ENCODE data around the gene PITPNC1. TPM values are rescaled to one million over a fixed set of nuclear protein-coding genes. Genes with fewer than 3 reads are reported as not detected.

The PITPNC1 gene
- total RNA-seq, 1 experiment from 2014 or later: 20.8 TPM

DNA sequence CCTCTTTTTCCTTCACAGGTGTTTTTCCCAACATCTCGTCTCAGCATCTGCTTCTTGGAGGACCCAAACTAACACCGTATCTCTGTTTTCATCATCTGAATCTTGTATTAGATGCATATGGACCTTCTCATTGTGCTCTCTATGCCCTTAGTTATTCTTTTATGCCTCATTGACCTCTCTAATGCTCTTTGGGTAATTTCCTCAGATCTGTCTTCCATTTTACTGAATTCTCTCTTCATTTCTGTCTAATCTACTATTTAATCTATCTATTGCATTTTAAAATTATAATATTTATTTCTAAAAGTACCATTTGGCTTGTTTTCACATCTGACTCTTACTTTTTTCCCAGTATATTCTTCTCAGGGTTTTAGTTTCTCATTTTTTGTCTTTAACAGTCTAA is 81.1 kb downstream of the PITPNC1 start:
- TF ChIP-seq, protein P1, sequence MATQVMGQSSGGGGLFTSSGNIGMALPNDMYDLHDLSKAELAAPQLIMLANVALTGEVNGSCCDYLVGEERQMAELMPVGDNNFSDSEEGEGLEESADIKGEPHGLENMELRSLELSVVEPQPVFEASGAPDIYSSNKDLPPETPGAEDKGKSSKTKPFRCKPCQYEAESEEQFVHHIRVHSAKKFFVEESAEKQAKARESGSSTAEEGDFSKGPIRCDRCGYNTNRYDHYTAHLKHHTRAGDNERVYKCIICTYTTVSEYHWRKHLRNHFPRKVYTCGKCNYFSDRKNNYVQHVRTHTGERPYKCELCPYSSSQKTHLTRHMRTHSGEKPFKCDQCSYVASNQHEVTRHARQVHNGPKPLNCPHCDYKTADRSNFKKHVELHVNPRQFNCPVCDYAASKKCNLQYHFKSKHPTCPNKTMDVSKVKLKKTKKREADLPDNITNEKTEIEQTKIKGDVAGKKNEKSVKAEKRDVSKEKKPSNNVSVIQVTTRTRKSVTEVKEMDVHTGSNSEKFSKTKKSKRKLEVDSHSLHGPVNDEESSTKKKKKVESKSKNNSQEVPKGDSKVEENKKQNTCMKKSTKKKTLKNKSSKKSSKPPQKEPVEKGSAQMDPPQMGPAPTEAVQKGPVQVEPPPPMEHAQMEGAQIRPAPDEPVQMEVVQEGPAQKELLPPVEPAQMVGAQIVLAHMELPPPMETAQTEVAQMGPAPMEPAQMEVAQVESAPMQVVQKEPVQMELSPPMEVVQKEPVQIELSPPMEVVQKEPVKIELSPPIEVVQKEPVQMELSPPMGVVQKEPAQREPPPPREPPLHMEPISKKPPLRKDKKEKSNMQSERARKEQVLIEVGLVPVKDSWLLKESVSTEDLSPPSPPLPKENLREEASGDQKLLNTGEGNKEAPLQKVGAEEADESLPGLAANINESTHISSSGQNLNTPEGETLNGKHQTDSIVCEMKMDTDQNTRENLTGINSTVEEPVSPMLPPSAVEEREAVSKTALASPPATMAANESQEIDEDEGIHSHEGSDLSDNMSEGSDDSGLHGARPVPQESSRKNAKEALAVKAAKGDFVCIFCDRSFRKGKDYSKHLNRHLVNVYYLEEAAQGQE (IDR thresholded peaks at IDR 0.05; ENCODE audit: insufficient read depth in 1 of 2, low read depth in 2 of 2, low read length in 1 of 2): no peak
- TF ChIP-seq, protein P2, sequence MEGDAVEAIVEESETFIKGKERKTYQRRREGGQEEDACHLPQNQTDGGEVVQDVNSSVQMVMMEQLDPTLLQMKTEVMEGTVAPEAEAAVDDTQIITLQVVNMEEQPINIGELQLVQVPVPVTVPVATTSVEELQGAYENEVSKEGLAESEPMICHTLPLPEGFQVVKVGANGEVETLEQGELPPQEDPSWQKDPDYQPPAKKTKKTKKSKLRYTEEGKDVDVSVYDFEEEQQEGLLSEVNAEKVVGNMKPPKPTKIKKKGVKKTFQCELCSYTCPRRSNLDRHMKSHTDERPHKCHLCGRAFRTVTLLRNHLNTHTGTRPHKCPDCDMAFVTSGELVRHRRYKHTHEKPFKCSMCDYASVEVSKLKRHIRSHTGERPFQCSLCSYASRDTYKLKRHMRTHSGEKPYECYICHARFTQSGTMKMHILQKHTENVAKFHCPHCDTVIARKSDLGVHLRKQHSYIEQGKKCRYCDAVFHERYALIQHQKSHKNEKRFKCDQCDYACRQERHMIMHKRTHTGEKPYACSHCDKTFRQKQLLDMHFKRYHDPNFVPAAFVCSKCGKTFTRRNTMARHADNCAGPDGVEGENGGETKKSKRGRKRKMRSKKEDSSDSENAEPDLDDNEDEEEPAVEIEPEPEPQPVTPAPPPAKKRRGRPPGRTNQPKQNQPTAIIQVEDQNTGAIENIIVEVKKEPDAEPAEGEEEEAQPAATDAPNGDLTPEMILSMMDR (IDR thresholded peaks at IDR 0.05): no peak
- no peak for TF ChIP-seq TCF7L2 (IDR thresholded peaks at IDR 0.05; ENCODE audit: low read depth, low read length)
- TF ChIP-seq POLR2AphosphoS5 (IDR thresholded peaks at IDR 0.05; ENCODE audit: low read depth, low read length): no peak
- ChIA-PET POLR2A (no interaction called here), CTCF (no interaction called here)
- no peak overlapping the region for H3K27ac ChIP-seq (ENCODE audit: low read length)
- in situ Hi-C loops (cut with HindIII; ENCODE audit: low pct_unique_long_range_greater_than_20kb, low sequenced_read_pairs) (no loop called here), intact Hi-C loops (cut with micrococcal nuclease; ENCODE audit: unreplicated experiment) (no loop called here)
- no TSS peak for BruUV-seq (replicated peaks)
- DNase-seq (ENCODE audit: low read depth, low spot score) (no peak), ATAC-seq (no peak)
- no peaks in the 10 kb centered on the region for H3K4me1 ChIP-seq (ENCODE audit: control insufficient read depth, insufficient read depth, low read length)
- H3K9me3 ChIP-seq (ENCODE audit: control insufficient read depth, insufficient read depth, low read depth, low read length): peaks cover 8% of the 10 kb centered on the region; the same call in 1 of the 2 replicates
- no peaks in the 10 kb centered on the region for H3K36me3 ChIP-seq (ENCODE audit: control insufficient read depth, insufficient read depth, low read length)
- no peak overlapping the region for H3K4me3 ChIP-seq (ENCODE audit: low read depth in 2 of 2, low read length in 2 of 2)
- H3K27me3 ChIP-seq (ENCODE audit: control insufficient read depth, insufficient read depth, low read length): no peaks in the 10 kb centered on the region

DNA sequence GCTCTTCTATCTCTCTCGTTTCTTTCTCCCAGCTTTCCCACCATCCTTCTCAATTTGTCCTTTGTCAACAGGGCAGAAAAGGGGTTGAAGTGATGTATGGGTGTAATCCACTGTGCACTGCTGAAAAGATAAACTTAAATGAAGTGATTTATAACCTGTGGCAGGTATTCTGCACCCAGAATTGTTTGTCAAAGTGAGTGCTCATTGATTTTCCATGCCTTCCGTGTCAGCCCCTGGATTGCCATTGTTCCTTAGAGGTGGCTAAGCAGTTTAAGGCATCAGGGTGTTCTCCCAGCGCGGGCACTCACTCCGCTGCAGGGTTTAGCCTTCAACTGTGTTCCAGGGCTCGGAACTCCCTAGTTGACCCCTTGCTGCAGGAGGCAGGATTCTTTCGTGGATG is 82.9 kb downstream of the PITPNC1 start:
- TF ChIP-seq TCF7L2 (IDR thresholded peaks at IDR 0.05; ENCODE audit: low read depth, low read length) (no peak), POLR2AphosphoS5 (IDR thresholded peaks at IDR 0.05; ENCODE audit: low read depth, low read length) (no peak), SIN3A (IDR thresholded peaks at IDR 0.05; ENCODE audit: borderline replicate concordance, insufficient read depth, low read depth, low read length) (no peak)
- TF ChIP-seq, protein P2 (IDR thresholded peaks at IDR 0.05): no peak
- TF ChIP-seq, protein P1 (IDR thresholded peaks at IDR 0.05; ENCODE audit: insufficient read depth in 1 of 2, low read depth in 2 of 2, low read length in 1 of 2): no peak
- H3K36me3 ChIP-seq (ENCODE audit: control insufficient read depth, insufficient read depth, low read length): no peaks in the 10 kb centered on the region
- ChIA-PET CTCF (no interaction called here), POLR2A (no interaction called here)
- peaks cover 8% of the 10 kb centered on the region; the same call in 1 of the 2 replicates for H3K9me3 ChIP-seq (ENCODE audit: control insufficient read depth, insufficient read depth, low read depth, low read length)
- H3K27me3 ChIP-seq (ENCODE audit: control insufficient read depth, insufficient read depth, low read length): no peaks in the 10 kb centered on the region
- H3K4me3 ChIP-seq (ENCODE audit: low read depth in 2 of 2, low read length in 2 of 2): no peak overlapping the region
- no peaks in the 10 kb centered on the region for H3K4me1 ChIP-seq (ENCODE audit: control insufficient read depth, insufficient read depth, low read length)
- in situ Hi-C loops (cut with HindIII; ENCODE audit: low pct_unique_long_range_greater_than_20kb, low sequenced_read_pairs): no loop called here
- no peak for ATAC-seq
- TSS peak; percentile 43 for BruUV-seq (replicated peaks)
- no peak overlapping the region for H3K27ac ChIP-seq (ENCODE audit: low read length)
- DNase-seq (ENCODE audit: low read depth, low spot score): no peak
- intact Hi-C loops (cut with micrococcal nuclease; ENCODE audit: unreplicated experiment): no loop called here

Data from Panc1 (cell line).